Measurements from ENCODE around the gene FOXJ3.
A peak's percentile ranks its signal among the peaks of the same experiment; 100 is the strongest.

The FOXJ3 gene

DNA sequence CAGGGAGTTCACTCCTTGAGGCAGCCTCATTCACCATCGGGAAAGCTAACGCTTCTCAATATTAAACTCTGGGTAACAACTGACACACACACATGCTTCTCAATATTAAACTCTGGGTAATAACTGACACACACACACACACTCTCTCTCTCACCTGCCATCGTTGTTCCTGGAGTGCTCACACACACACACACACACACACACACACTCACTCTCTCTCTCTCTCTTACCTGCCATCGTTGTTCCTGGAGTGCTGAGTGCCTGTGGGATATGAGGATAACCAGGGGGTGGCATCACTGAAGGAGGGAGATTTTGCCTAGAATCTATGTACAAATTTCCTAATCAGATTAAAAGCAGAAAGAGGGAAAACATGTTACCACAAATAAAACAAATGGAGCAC is 153.3 kb downstream of the FOXJ3 start:
- TF ChIP-seq, protein P1, sequence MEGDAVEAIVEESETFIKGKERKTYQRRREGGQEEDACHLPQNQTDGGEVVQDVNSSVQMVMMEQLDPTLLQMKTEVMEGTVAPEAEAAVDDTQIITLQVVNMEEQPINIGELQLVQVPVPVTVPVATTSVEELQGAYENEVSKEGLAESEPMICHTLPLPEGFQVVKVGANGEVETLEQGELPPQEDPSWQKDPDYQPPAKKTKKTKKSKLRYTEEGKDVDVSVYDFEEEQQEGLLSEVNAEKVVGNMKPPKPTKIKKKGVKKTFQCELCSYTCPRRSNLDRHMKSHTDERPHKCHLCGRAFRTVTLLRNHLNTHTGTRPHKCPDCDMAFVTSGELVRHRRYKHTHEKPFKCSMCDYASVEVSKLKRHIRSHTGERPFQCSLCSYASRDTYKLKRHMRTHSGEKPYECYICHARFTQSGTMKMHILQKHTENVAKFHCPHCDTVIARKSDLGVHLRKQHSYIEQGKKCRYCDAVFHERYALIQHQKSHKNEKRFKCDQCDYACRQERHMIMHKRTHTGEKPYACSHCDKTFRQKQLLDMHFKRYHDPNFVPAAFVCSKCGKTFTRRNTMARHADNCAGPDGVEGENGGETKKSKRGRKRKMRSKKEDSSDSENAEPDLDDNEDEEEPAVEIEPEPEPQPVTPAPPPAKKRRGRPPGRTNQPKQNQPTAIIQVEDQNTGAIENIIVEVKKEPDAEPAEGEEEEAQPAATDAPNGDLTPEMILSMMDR (IDR thresholded peaks at IDR 0.05; ENCODE audit: insufficient read depth, low read depth, low read length, missing control alignments): no peak
- no peak for DNase-seq (ENCODE audit: low read depth)
- H3K4me3 ChIP-seq (ENCODE audit: low read length): no peak overlapping the region

DNA sequence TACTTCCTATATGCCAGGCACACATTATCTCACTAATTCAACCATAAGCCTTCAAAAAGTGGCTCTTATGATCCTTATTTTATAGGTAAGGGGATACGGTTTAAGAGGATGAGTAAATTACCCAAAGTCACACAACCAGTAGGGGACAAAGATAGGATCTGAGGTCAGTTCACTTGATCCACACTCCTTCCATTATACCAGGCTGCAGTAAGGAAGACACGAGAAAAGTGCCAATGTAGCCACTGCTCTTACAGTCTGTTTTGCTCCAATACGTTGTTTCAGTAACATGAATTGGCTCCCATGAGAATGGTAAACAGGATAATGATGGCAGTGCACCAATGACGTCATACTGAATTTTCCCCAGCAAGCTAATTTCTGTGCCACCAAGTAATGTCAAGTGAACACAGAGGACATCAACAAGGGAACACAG is 155.1 kb downstream of the FOXJ3 start:
- no peak overlapping the region for H3K4me3 ChIP-seq (ENCODE audit: low read length)
- DNase-seq (ENCODE audit: low read depth): no peak
- TF ChIP-seq, protein P1 (IDR thresholded peaks at IDR 0.05; ENCODE audit: insufficient read depth, low read depth, low read length, missing control alignments): no peak

DNA sequence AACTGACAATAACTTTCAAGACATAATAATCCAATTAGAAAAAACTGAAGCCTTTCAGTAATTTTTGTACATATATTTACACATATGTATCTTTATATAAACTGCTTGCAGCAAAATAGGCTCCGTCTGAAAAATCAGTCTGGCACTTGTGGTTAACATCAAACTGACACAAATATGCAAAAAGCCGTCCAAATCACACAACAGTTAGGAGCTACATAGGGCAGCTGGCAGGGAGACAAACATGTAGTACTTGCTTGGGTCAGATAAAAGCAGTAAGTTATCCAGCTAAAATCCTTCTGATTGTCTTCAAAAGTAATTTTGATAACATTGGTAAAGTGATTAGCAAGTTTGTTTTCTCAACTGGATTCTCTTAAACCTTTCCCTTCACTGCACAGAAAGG is 155.8 kb downstream of the FOXJ3 start:
- no peak overlapping the region for H3K4me3 ChIP-seq (ENCODE audit: low read length)
- no peak for DNase-seq (ENCODE audit: low read depth)
- TF ChIP-seq, protein P1 (IDR thresholded peaks at IDR 0.05; ENCODE audit: insufficient read depth, low read depth, low read length, missing control alignments): no peak

DNA sequence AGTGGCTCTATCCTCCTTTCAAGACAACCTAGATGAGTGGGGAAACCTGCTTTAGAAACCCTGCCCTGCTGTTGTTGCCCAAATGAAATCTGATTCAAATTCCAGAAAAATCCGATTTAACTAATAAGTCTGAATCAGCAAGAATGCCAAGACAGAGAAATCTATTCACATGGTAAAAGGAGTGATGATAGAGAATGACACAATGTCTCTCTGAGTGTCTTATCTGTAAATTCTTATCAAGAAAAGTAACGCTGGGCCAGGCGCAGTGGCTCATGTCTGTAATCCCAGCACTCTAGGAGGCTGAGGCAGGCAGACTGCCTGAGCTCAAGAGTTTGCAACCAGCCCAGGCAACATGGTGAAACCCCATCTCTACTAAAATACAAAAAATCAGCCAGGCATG is 156.8 kb downstream of the FOXJ3 start:
- TF ChIP-seq, protein P1 (IDR thresholded peaks at IDR 0.05; ENCODE audit: insufficient read depth, low read depth, low read length, missing control alignments): no peak
- no peak overlapping the region for H3K4me3 ChIP-seq (ENCODE audit: low read length)
- no peak for DNase-seq (ENCODE audit: low read depth)

DNA sequence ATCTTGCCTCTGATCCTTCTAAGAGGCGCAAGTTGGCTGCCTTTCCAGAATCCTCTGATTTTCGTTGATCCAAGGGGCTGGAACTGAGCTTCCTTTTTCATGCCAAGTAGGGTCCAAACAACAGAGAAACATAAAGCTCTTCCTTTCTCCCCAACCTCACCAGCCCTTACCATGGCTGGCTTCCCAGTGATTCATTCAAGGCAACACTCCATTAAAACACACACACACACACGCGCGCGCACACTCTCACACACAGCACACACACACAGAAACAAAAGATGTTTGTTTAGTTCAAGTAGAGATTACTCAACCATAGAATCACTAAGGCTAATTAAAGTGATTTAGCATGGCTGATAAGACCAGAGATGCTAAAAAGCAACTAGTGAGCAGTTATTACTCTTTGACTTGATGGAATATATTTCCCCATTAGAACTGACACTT is 157.5 kb downstream of the FOXJ3 start:
- no peak overlapping the region for H3K4me3 ChIP-seq (ENCODE audit: low read length)
- TF ChIP-seq, protein P1 (IDR thresholded peaks at IDR 0.05; ENCODE audit: insufficient read depth, low read depth, low read length, missing control alignments): no peak
- DNase-seq (ENCODE audit: low read depth): peak; percentile 67

DNA sequence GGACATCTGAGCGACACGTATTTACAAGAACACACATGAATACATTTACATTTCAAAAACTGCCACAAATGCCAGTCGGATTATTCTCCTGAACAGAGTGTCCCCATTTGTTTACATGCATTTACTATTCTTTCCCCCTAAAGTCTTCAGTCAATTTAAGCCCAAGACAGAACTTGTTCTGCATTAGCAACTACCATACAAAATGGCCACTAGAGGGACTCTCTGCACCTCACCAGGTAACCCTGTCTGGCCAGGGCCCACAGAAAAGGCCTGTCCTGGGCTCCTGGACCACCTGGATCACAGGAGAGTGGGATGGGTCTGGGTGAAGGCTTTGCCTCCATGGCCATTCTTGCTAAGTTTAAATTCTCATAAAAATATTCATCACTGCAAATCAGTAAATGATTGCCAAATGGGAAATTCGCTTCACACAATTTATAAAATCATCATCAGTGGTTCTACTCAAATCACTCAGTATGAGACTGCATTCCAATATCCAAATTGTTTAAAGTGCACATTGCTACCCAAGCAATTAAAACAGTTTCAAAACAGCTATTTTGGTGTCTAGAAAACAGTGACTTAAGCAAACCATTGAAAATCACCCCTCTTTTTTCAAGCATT is 158.0 kb downstream of the FOXJ3 start:
- H3K4me3 ChIP-seq (ENCODE audit: low read length): no peak overlapping the region
- TF ChIP-seq, protein P1 (IDR thresholded peaks at IDR 0.05; ENCODE audit: insufficient read depth, low read depth, low read length, missing control alignments): peak; percentile 94
- DNase-seq (ENCODE audit: low read depth): peak; percentile 68

Measured in epithelial cell of esophagus (primary cell).